Measurements from ENCODE around the gene MLX.
"Not testable (repeated sequence)": the region's sequence is repeated elsewhere in the genome, so short reads cannot be mapped to it uniquely, and the experiment has no call there.

The MLX gene

DNA sequence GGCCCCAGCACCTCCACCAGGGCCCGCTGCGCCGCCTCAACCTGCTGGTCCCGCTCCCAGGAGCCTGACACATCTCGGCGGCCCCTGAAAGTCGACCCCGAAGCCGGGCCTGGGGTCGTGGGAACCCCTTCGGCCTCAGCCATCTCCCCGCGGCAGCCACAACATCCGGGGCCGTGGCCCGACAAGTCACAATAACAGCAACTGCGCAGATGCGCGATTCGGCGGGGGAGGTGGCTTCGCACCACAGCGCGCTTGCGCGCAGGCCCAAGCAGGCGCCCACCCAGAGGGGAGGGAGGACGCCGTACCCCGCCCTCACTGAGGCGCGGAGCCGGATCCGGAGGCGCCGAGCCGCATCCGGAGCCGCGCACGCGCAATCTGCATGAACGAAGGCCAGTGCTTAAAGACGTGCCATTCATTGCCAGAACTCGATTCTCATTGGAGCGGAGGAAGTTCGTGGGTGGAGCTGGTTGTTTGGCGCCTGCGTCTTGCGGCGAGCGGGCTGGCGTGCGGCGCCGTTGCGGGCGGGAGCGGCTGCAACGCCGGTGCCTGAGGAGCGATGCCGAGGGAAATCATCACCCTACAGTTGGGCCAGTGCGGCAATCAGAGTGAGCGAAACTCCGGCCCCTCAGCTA lies 42.4 kb downstream of the MLX start, which contains the start of the genes RETREG3 and TUBG1:
RETREG3 (minus strand) TSS at position 193 of the 632 bp plus-strand sequence; CDS start at position 143, 50 bp downstream.
TUBG1 (plus strand) TSS at position 502 of the 632 bp plus-strand sequence; CDS start at position 557, 55 bp downstream.
- Mint-ChIP-seq H3K4me1 (peaks cover 43% of the 10 kb centered on the region), H3K36me3 (ENCODE audit: insufficient read depth) (peaks cover 26% of the 10 kb centered on the region), H3K27ac (ENCODE audit: low read depth) (peak within 1 kb of the TSS; percentile 97), H3K27me3 (no peaks in the 10 kb centered on the region), H3K4me3 (peak within 1 kb of the TSS; percentile 95), H3K9me3 (no peaks in the 10 kb centered on the region)
- DNase-seq (ENCODE audit: low spot score in 2 of 2) (peak; percentile 97 to 99), ATAC-seq (replicated peaks; ENCODE audit: extremely low read depth, poor library complexity, severe bottlenecking) (peak; percentile 91)

DNA sequence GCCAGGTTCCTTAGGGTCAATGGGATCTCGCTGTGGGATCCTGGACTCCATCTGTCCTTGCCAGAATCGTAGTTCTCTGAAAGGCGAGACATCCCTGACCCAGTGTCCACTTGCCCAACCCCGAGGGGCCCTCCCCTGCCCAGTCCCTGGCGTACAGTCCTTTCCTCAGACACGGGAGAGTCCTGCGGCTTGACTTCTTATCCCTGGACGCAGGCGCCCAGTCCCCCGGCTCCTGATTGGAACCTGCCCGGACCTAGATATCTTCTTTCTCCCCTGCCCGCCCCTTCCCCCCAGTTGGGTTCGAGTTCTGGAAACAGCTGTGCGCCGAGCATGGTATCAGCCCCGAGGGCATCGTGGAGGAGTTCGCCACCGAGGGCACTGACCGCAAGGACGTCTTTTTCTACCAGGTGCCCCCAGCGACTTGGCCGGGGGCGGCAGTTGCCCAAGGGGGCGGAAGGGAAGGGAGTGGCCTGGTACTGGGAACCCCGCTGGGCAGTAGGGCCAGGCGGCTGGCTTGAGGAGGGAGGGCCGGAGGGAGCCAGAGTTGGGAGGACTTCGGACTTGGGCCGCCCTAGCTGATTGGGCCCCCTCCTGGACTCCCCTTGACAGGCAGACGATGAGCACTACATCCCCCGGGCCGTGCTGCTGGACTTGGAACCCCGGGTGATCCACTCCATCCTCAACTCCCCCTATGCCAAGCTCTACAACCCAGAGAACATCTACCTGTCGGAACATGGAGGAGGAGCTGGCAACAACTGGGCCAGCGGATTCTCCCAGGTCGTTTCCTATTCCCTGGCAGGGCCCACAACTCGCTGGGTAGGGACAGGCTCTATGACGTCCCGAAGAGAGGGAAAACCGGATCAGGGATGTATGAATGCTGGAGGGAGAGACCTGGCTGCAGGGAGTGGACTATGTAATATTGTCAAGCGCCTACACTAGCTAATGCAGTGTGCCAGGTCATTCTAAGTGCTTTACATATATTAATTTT lies 43.2 kb downstream of the MLX start:
- peaks cover 35% of the 10 kb centered on the region for H3K4me1 Mint-ChIP-seq
- H3K27me3 Mint-ChIP-seq; DNase-seq (ENCODE audit: low spot score in 2 of 2); H3K9me3 Mint-ChIP-seq; ATAC-seq (replicated peaks; ENCODE audit: extremely low read depth, poor library complexity, severe bottlenecking): not testable (repeated sequence)
- H3K4me3 Mint-ChIP-seq = peak overlapping the region; percentile 95
- H3K36me3 Mint-ChIP-seq (ENCODE audit: insufficient read depth) = peaks cover 28% of the 10 kb centered on the region
- H3K27ac Mint-ChIP-seq (ENCODE audit: low read depth) = peak overlapping the region; percentile 97

DNA sequence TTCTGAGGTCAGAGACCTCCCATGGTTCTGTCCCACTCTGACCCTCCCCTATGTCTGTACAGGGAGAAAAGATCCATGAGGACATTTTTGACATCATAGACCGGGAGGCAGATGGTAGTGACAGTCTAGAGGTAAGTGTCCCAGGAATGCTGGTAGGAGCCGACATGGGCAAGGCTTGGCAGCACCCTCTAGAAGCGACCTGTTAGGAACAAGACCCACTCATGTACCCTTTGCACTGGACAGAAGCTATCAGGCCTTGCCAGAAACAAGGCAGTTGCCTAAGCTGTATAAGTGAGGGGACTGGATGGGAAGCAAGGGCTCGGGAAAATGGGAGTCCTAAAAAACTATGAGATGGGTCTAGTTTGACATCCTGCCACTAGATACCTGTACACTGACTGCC lies 45.1 kb downstream of the MLX start:
- H3K27me3 Mint-ChIP-seq = no peaks in the 10 kb centered on the region
- ATAC-seq (replicated peaks; ENCODE audit: extremely low read depth, poor library complexity, severe bottlenecking) (no peak), DNase-seq (ENCODE audit: low spot score in 2 of 2) (no peak)
- H3K4me3 Mint-ChIP-seq = no peak overlapping the region
- H3K9me3 Mint-ChIP-seq = no peaks in the 10 kb centered on the region
- peaks cover 16% of the 10 kb centered on the region for H3K4me1 Mint-ChIP-seq
- H3K27ac Mint-ChIP-seq (ENCODE audit: low read depth) = no peak overlapping the region
- H3K36me3 Mint-ChIP-seq (ENCODE audit: insufficient read depth) = peaks cover 21% of the 10 kb centered on the region

DNA sequence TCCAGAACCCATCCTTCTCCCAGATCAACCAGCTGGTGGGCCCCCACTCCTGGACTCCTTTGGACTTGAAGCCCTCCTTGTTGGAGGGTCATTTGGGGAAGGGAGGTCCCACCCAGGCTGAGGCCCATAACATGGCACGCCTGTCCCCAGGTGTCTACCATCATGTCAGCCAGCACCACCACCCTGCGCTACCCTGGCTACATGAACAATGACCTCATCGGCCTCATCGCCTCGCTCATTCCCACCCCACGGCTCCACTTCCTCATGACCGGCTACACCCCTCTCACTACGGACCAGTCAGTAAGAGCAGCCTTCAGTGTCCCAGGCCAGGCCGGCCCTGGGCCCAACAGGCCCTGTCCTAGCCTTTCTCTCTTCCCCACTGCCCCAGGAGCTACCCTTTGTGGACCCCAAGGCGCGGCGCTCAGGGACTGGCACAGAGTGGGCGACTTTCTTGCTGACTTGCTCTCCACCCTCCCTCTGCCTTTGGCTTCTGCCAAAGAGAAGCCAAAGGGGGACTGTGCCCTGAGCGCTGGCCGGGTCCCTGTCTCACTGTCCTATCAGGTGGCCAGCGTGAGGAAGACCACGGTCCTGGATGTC lies 46.9 kb downstream of the MLX start:
- H3K4me3 Mint-ChIP-seq = no peak overlapping the region
- H3K4me1 Mint-ChIP-seq = peaks cover 8% of the 10 kb centered on the region
- no peaks in the 10 kb centered on the region for H3K9me3 Mint-ChIP-seq
- DNase-seq (ENCODE audit: low spot score in 2 of 2) (no peak), ATAC-seq (replicated peaks; ENCODE audit: extremely low read depth, poor library complexity, severe bottlenecking) (no peak)
- no peak overlapping the region for H3K27ac Mint-ChIP-seq (ENCODE audit: low read depth)
- no peaks in the 10 kb centered on the region for H3K27me3 Mint-ChIP-seq
- peaks cover 17% of the 10 kb centered on the region for H3K36me3 Mint-ChIP-seq (ENCODE audit: insufficient read depth)

DNA sequence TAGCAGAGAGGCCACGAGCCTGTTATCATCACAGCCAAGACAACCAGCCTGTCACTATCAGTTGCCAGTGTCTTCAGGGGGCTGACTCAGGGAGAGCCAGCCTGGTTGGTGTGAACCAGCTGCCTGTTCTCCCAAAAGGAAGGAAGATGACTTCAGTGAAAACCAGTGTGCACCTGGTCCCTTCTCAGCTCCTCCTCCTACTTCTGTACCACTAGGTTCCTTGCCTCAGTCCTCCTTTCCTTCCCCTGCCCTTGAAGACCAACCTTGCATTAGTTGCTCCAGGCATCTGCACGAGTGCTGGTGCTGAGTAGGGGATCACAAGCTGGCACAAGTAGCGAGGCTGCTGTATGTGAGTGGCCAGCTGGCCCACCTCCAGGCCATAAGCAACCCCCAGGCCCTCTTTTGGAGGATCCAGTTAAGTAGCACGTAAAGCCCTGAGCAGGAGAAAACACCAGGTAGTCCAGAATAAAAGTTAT lies 51.1 kb downstream of the MLX start:
- Mint-ChIP-seq H3K4me1 (no peaks in the 10 kb centered on the region), H3K27ac (ENCODE audit: low read depth) (no peak overlapping the region), H3K27me3 (no peaks in the 10 kb centered on the region), H3K4me3 (no peak overlapping the region), H3K9me3 (no peaks in the 10 kb centered on the region), H3K36me3 (ENCODE audit: insufficient read depth) (peaks cover 8% of the 10 kb centered on the region)
- no peak for ATAC-seq (replicated peaks; ENCODE audit: extremely low read depth, poor library complexity, severe bottlenecking)
- DNase-seq (ENCODE audit: low spot score in 2 of 2) = no peak

DNA sequence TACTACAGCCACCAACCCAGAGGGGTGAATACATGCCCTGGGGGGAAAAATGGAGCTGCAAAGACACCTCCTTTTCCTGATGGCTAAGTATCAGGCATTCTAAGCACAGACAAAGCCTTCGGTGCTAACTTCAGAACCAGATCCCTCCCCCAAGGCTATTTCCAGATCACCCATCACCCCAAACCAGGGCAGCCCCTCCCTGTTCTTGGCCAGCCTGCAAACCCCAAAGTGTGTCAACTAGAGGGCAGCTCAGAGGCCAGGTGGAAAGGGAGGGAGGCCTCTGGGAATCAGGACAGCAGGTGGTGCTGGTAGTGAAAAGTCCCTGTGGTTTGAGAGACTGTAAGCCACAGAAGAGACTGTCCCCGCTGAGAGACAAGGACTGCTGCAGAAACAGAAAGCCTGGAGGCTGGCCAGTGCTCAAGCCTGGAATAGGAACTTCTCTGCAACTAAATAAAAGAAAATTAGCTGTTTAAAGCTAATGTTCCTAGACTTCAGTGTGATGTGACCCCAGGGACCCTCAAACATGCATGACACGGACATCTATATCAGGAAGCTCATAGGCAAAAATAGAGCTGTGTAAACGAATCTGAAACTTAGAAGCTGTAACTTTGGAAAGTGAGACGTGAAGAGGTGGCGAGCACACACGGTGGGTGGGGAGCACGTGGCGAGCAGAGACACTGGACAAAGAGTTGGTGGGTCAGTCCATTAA lies 51.7 kb downstream of the MLX start:
- DNase-seq (ENCODE audit: low spot score in 2 of 2) = no peak
- no peak overlapping the region for H3K4me3 Mint-ChIP-seq

DNA sequence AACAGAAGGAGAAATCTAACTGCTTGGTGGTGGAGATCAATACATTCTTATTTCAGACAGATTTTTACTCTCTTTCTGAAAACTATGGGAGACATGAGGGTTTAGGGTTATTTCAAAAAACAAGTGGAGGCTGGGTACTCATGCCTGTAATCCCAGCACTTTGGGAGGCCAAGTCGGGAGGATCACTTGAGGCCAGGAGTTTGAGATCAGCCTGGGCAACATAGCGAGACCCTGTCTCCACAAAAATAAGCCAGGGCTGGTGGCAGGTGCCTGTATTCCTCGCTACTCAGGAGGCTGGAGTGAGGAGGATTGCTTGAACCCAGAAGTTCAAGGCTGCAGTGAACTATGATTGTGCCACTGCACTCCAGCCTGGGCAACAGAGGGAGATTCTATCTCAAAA lies 55.1 kb downstream of the MLX start:
- H3K36me3 Mint-ChIP-seq (ENCODE audit: insufficient read depth); H3K27me3 Mint-ChIP-seq; H3K4me3 Mint-ChIP-seq; ATAC-seq (replicated peaks; ENCODE audit: extremely low read depth, poor library complexity, severe bottlenecking); H3K9me3 Mint-ChIP-seq; H3K4me1 Mint-ChIP-seq; H3K27ac Mint-ChIP-seq (ENCODE audit: low read depth); DNase-seq (ENCODE audit: low spot score in 2 of 2): not testable (repeated sequence)

More for the DNA sequence above, 51.7 kb downstream of the MLX start:
- no peaks in the 10 kb centered on the region for H3K4me1 Mint-ChIP-seq
- H3K9me3 Mint-ChIP-seq = no peaks in the 10 kb centered on the region
- no peak for ATAC-seq (replicated peaks; ENCODE audit: extremely low read depth, poor library complexity, severe bottlenecking)
- H3K27me3 Mint-ChIP-seq = no peaks in the 10 kb centered on the region
- H3K27ac Mint-ChIP-seq (ENCODE audit: low read depth) = no peak overlapping the region
- H3K36me3 Mint-ChIP-seq (ENCODE audit: insufficient read depth) = peaks cover 6% of the 10 kb centered on the region

Measured in central memory CD8-positive, alpha-beta T cell (primary cell).